ENCODE measurements around the gene ZNF174.
A peak's percentile ranks its signal among the peaks of the same experiment; 100 is the strongest.

ZNF174 gene

GRCh38 chr16:3443108-3444031 lies 42.4 kb downstream of the ZNF174 start, which contains the start of the genes NAA60 and ZNF597:
TSS of gene NAA60 (plus strand) at chr16:3443680. CDS start at chr16:3476228, 32,548 bp downstream.
TSS of gene ZNF597 (minus strand) at chr16:3443504. CDS start at chr16:3443153, 351 bp downstream.
- DNase-seq = peak; percentile 93

GRCh38 chr16:3444032-3444388 lies 43.0 kb downstream of the ZNF174 start:
- peak; percentile 64 for DNase-seq

GRCh38 chr16:3454093-3454492 lies 53.1 kb downstream of the ZNF174 start:
- DNase-seq = no peak

GRCh38 chr16:3454631-3455147 lies 53.7 kb downstream of the ZNF174 start:
- DNase-seq = no peak

GRCh38 chr16:3457434-3458252 lies 56.6 kb downstream of the ZNF174 start:
- peak; percentile 90 for DNase-seq

GRCh38 chr16:3458278-3458851 lies 57.4 kb downstream of the ZNF174 start:
- DNase-seq = peak; percentile 50

- no peak for DNase-seq
Measured at GRCh38 chr16:3458852-3459361, 57.9 kb downstream of the ZNF174 start.

Data from fibroblast of skin of right quadriceps (primary cell).